Activated naive CD8-positive, alpha-beta T cell treated with anti-CD3 and anti-CD28 coated beads for 36 hours (primary cell): ENCODE measurements around the gene CEACAM16. TPM values are rescaled to one million over a fixed set of nuclear protein-coding genes. Genes with fewer than 3 reads are reported as not detected.
A peak's percentile ranks its signal among the peaks of the same experiment; 100 is the strongest.
"Not testable (repeated sequence)": the region's sequence is repeated elsewhere in the genome, so short reads cannot be mapped to it uniquely, and the experiment has no call there.

Experiments used
- DNase-seq: peaks from one replicate; pipeline ENCODE4 v3.0.0; 2021
- H3K27ac Mint-ChIP-seq: one replicate; pipeline ENCODE4 v1.8.0; 2022; ENCODE audit warnings: mild to moderate bottlenecking, moderate library complexity, mixed read lengths
- H3K27me3 Mint-ChIP-seq: one replicate; pipeline ENCODE4 v1.8.0; 2022; ENCODE audit warnings: mild to moderate bottlenecking, mixed read lengths
- H3K36me3 Mint-ChIP-seq: one replicate; pipeline ENCODE4 v1.8.0; 2021; ENCODE audit warnings: mild to moderate bottlenecking, mixed read lengths
- H3K4me1 Mint-ChIP-seq: one replicate; pipeline ENCODE4 v1.8.0; 2021; ENCODE audit warnings: mixed read lengths
- H3K4me3 Mint-ChIP-seq: one replicate; pipeline ENCODE4 v1.8.0; 2022; ENCODE audit warnings: mild to moderate bottlenecking, moderate library complexity, mixed read lengths
- H3K9me3 Mint-ChIP-seq: one replicate; pipeline ENCODE4 v1.8.0; 2022; ENCODE audit warnings: mixed read lengths
- total RNA-seq, 2 experiments: library from RNA; stranded (reverse); gene quantifications; one replicate each; pipeline ENCODE4 v1.2.3, GENCODE V29; 2021

The CEACAM16 gene
- total RNA-seq, 2 experiments from 2014 or later = not detected

- H3K9me3 Mint-ChIP-seq = no peaks in the 10 kb centered on the region
- H3K27me3 Mint-ChIP-seq = no peaks in the 10 kb centered on the region
- no peak overlapping the region for H3K4me3 Mint-ChIP-seq
- no peak overlapping the region for H3K27ac Mint-ChIP-seq
- no peak for DNase-seq
- no peaks in the 10 kb centered on the region for H3K4me1 Mint-ChIP-seq
- H3K36me3 Mint-ChIP-seq = no peaks in the 10 kb centered on the region
Measured at GRCh38 chr19:44668985-44669764, 29.8 kb upstream of the CEACAM16 start.

GRCh38 chr19:44670027-44670426 lies 28.9 kb upstream of the CEACAM16 start:
- H3K9me3 Mint-ChIP-seq, H3K36me3 Mint-ChIP-seq, DNase-seq, H3K4me3 Mint-ChIP-seq, H3K4me1 Mint-ChIP-seq, H3K27ac Mint-ChIP-seq, H3K27me3 Mint-ChIP-seq: not testable (repeated sequence)

- no peaks in the 10 kb centered on the region for H3K36me3 Mint-ChIP-seq
- H3K27me3 Mint-ChIP-seq = no peaks in the 10 kb centered on the region
- no peaks in the 10 kb centered on the region for H3K4me1 Mint-ChIP-seq
- no peak for DNase-seq
- no peak within 1 kb of the TSS for H3K27ac Mint-ChIP-seq
- H3K4me3 Mint-ChIP-seq = no peak within 1 kb of the TSS
- H3K9me3 Mint-ChIP-seq = no peaks in the 10 kb centered on the region
Measured at GRCh38 chr19:44671400-44671799, 27.6 kb upstream of the CEACAM16 start, which contains the start of gene CEACAM19. CEACAM19 (plus strand) TSS chr19:44671482; CDS start chr19:44671932, 450 bp downstream.

DNA sequence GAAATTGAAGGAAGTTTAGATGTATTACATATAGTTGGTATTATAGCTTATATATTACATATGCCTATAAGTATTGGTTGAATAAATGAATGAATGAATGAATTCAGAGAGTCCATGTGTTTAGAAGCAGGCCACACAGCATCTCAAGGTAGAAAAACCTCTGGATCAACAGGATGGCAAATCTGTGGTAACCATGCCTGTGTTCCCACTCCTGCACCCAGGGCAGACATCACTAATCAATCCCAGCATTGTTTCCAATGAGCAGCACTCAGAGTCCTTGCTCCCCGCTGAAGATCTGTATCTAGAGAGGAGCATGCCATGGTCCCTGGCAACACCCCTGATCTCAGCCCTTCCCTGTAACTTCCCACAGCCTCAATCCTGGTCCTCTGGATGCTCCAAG lies 26.7 kb upstream of the CEACAM16 start:
- Mint-ChIP-seq H3K4me1 (no peaks in the 10 kb centered on the region), H3K27ac (no peak overlapping the region), H3K9me3 (no peaks in the 10 kb centered on the region), H3K36me3 (no peaks in the 10 kb centered on the region), H3K4me3 (no peak overlapping the region), H3K27me3 (no peaks in the 10 kb centered on the region)
- no peak for DNase-seq

- H3K9me3 Mint-ChIP-seq = no peaks in the 10 kb centered on the region
Measured at GRCh38 chr19:44673510-44673909, 25.4 kb upstream of the CEACAM16 start.

GRCh38 chr19:44675521-44675920 lies 23.4 kb upstream of the CEACAM16 start:
- no peaks in the 10 kb centered on the region for H3K27me3 Mint-ChIP-seq
- H3K4me1 Mint-ChIP-seq = no peaks in the 10 kb centered on the region
- H3K27ac Mint-ChIP-seq = no peak overlapping the region
- H3K4me3 Mint-ChIP-seq = no peak overlapping the region
- H3K36me3 Mint-ChIP-seq = no peaks in the 10 kb centered on the region
- DNase-seq = no peak
- H3K9me3 Mint-ChIP-seq = no peaks in the 10 kb centered on the region

More at GRCh38 chr19:44673510-44673909, 25.4 kb upstream of the CEACAM16 start:
- Mint-ChIP-seq H3K4me1 (no peaks in the 10 kb centered on the region), H3K27me3 (no peaks in the 10 kb centered on the region), H3K36me3 (no peaks in the 10 kb centered on the region), H3K27ac (no peak overlapping the region), H3K4me3 (no peak overlapping the region)
- DNase-seq = no peak

DNA sequence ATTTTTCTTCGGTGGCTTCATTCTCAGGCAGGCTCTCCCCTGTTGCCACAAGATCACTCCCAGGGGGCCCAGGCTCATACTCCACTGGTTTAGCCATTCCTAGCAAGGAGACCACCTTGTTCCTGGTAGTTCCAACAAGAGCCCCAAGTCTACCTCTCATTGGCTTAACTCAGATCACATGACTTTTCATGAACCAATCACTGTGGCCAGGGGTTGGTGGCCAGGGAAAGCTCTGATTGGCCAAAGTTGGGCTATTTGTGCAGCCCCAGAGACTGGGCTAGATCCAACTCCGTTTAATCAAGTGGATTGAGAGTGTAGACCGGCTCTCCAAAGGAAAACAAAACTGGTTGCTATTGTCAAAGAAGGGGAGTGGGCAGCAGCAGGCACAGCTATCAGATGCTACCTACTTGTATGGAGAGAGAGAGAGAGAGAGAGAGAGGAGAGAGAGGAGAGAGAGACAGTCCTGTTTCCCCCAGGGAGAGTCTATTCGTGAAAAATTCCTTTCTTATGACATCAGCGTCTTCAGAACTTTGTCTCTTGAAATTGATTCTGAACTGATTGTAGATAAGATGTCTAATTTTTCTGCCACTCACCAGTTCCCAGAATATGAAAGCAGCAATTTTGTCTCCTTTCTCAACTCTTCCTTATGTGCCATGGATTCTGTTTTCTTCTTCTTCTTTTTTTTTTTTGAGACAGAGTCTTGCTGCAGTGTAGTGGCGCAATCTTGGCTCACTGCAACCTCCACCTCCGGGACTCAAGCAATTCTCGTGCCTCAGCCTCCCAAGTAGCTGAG lies 21.7 kb upstream of the CEACAM16 start:
- Mint-ChIP-seq H3K9me3 (no peaks in the 10 kb centered on the region), H3K36me3 (no peaks in the 10 kb centered on the region), H3K4me1 (no peaks in the 10 kb centered on the region), H3K4me3 (no peak overlapping the region), H3K27me3 (no peaks in the 10 kb centered on the region), H3K27ac (no peak overlapping the region)
- DNase-seq = no peak

DNA sequence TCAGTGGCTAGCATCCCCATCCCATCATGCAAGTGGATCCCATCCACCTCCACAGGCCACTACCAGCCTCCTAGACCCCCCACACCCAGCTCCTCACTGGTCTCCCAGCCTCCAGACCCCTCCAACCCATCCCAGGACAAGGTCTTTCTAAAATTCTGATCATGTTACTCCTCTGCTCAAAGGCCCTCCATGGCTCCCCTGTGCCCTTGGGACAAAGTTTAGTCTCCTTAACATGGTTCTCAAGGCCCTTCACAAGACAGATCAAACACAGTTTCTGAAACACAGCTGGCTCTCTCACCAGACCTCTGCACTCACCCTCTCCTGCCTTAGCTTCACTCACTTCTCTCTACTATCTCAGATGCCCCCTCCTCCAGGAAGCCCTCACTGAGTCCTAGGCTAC lies 18.4 kb upstream of the CEACAM16 start:
- no peak overlapping the region for H3K27ac Mint-ChIP-seq
- H3K4me3 Mint-ChIP-seq = no peak overlapping the region

GRCh38 chr19:44681992-44682790 lies 16.8 kb upstream of the CEACAM16 start:
- Mint-ChIP-seq H3K4me1 (peaks cover 10% of the 10 kb centered on the region), H3K27ac (no peak overlapping the region), H3K4me3 (no peak overlapping the region), H3K9me3 (no peaks in the 10 kb centered on the region), H3K27me3 (peaks cover 10% of the 10 kb centered on the region), H3K36me3 (peaks cover 6% of the 10 kb centered on the region)
- no peak for DNase-seq

More for the DNA sequence above, 18.4 kb upstream of the CEACAM16 start:
- no peak for DNase-seq
- no peaks in the 10 kb centered on the region for H3K9me3 Mint-ChIP-seq
- H3K36me3 Mint-ChIP-seq = peaks cover 6% of the 10 kb centered on the region
- H3K4me1 Mint-ChIP-seq = peaks cover 10% of the 10 kb centered on the region
- H3K27me3 Mint-ChIP-seq = peaks cover 4% of the 10 kb centered on the region

- Mint-ChIP-seq H3K4me1 (peaks cover 10% of the 10 kb centered on the region), H3K27ac (peak overlapping the region; percentile 4), H3K4me3 (no peak overlapping the region), H3K27me3 (peaks cover 12% of the 10 kb centered on the region), H3K36me3 (peaks cover 6% of the 10 kb centered on the region), H3K9me3 (no peaks in the 10 kb centered on the region)
- no peak for DNase-seq
Measured at GRCh38 chr19:44682807-44683206, 16.1 kb upstream of the CEACAM16 start.

GRCh38 chr19:44683434-44684210 lies 15.3 kb upstream of the CEACAM16 start:
- peaks cover 6% of the 10 kb centered on the region for H3K36me3 Mint-ChIP-seq
- no peaks in the 10 kb centered on the region for H3K9me3 Mint-ChIP-seq
- no peak overlapping the region for H3K4me3 Mint-ChIP-seq
- peaks cover 11% of the 10 kb centered on the region for H3K4me1 Mint-ChIP-seq
- H3K27ac Mint-ChIP-seq = no peak overlapping the region
- no peak for DNase-seq
- H3K27me3 Mint-ChIP-seq = peaks cover 16% of the 10 kb centered on the region

- DNase-seq, H3K27ac Mint-ChIP-seq, H3K36me3 Mint-ChIP-seq: not testable (repeated sequence)
Measured at GRCh38 chr19:44684396-44684795, 14.6 kb upstream of the CEACAM16 start.

GRCh38 chr19:44684892-44685863 lies 13.8 kb upstream of the CEACAM16 start:
- H3K4me3 Mint-ChIP-seq = peak overlapping the region; percentile 33
- H3K9me3 Mint-ChIP-seq = no peaks in the 10 kb centered on the region
- H3K4me1 Mint-ChIP-seq = peaks cover 21% of the 10 kb centered on the region
- H3K36me3 Mint-ChIP-seq = peaks cover 6% of the 10 kb centered on the region
- peaks cover 20% of the 10 kb centered on the region for H3K27me3 Mint-ChIP-seq
- peak overlapping the region; percentile 47 for H3K27ac Mint-ChIP-seq
- peak; percentile 42 for DNase-seq

More at GRCh38 chr19:44684396-44684795, 14.6 kb upstream of the CEACAM16 start:
- H3K4me3 Mint-ChIP-seq, H3K9me3 Mint-ChIP-seq: not testable (repeated sequence)
- Mint-ChIP-seq H3K4me1 (peaks cover 17% of the 10 kb centered on the region), H3K27me3 (peaks cover 20% of the 10 kb centered on the region)
